DMS53 treated with DMSO at 0.1 percent for 48 hours (cell line): ENCODE data around the gene GSTM4.

Experiments
- DNase-seq: peaks from one replicate; lab custom pipeline; 2025; ENCODE audit not compliant: unreplicated experiment; lab: John Stamatoyannopoulos, UW

GSTM4 gene

GRCh38 chr1:109655615-109656519 lies at the start of gene GSTM4:
GSTM4 (plus strand) TSS chr1:109656099; CDS start chr1:109656390, 291 bp downstream.
- DNase-seq = peak; percentile 48

- DNase-seq = no peak
These were observed 46.0 kb upstream of the GSTM4 start for GRCh38 chr1:109609881-109610280.

DNA sequence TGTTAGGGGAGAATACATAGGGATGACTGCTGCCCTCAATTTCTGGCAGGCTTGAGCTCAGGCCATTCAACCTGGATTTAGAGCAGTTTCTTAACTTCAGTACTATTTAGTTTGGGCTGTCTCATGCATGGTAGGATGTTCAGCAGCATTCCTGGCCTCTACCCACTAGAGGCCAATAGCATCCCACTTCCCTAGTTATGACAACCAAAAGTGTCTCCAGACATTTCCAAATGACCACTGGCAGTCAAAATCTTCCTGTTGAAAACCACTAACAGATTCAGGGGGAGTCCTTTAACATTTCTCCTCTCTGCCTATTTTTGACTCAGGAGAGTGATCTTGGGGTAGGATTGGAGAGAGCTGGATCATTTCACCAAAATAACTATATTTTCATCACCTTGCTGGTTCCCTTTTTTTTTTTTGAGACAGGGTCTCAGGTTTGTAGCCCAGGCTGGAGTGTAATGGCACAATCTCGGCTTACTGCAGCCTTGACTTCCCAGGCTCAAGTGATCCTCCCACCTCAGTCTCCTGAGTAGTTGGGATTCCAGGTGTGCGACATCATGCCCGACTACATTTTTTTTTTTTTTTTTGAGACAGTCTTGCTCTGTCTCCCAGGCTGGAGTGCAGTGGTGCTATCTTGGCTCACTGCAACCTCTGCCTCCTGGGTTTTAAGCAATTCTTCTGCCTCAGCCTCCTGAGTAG lies 45.1 kb upstream of the GSTM4 start:
- no peak for DNase-seq

GRCh38 chr1:109611308-109611990 lies 44.5 kb upstream of the GSTM4 start:
- DNase-seq = no peak

GRCh38 chr1:109613361-109614147 lies 42.3 kb upstream of the GSTM4 start:
- no peak for DNase-seq

DNA sequence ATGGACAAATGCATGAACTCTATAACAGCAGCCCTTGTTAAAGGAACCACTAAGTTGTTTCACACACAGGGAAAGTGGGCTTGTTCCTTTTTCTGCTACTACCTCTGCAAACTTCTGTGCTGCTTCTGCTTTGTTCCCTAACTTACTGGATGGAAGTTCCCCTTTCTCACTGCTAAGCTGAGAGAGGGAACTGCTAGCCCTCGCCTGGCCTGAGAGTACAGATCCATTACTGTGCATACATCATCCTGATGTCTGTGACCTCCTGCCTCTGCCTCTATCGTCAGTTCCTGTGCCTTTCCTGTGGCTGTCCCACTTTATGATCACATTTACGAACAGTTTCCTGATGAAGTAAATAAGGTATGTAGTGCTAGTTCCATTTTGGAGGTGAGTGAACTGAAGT lies 40.0 kb upstream of the GSTM4 start:
- no peak for DNase-seq

DNA sequence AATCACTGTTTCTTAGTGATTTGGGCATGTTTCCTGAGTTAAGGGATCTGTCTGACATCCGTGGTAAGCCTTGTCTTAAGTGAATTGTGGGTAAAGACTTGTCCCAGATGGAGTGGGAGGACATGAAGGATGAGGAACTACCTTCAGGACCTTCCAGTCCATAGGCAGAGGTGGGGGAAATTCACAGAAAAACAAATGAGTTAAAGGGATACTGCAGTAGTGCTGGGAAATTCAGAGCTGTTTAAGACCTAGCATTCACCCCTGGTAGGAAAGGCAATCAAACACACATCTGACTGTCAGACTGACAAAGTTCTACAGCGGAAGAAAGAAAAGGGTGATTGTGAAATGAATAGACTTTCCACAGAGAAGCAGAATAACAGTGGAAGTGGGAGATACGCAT lies 39.5 kb upstream of the GSTM4 start:
- DNase-seq = no peak

DNA sequence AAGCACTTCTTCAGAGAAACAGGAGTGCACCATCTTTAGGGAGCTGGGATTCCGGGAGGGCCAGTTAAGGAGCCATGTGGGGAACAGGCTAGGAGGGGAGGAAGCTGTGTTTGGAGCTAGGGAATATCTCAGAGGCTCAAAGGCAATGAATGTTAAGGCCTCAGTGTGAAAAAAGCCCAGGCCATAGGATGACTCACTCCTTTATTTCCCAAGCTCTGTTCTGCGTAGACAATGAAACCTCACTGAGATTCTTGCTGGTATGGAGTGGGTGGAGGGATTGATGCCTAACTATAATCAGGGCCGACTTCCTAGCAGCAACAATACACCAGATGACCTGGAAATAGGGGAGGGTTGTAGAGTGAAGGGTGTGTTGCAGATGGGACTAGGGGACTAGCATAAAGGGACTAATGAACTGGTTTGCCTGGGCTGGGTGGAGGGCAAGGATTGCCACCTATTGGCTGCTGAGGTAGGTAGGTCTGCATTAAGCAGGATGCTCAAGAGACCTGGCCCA lies 38.6 kb upstream of the GSTM4 start:
- peak; percentile 20 for DNase-seq

DNA sequence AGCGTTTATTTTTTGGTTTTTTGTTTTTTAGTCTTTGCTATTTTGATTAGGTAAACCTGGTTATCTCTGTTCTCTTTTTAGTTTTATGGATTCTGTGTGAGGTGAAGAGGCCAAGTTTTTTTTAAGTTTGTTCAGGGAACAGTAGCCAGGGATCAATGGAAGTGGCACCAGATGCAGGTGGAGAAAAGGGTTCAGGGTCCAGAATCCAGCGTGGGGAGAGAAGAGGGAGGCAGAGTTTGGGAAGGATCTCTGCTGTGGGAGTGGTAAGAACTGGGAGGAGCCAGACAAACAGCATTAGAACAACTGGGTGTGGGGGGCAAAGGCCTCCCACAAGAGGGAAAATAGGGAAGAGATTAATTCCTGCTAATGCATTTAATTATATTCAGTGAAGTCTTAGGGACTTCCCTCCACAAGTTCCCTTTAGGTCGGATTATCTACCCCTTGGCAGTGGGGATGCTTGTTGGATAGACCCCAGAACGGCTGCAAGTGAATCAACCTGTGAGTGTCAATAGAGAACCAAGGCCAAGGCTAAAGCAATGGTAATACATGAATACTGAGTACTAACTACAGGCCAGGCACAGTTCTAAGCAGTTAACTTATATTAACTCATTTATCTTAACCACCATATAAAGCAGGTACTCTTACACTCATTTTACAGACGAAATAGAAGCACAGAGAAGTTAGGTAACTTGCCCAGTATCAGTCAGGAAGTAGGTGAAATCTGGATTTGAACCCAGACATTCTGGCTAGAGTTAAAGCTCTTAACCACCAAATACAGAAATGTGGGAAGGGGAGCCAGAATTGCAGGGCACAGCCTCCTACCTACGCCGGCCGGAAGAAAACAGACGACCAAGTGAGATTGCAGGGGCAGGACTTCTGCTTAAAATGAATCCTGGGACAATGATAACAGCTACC lies 37.0 kb upstream of the GSTM4 start:
- no peak for DNase-seq

GRCh38 chr1:109619576-109620400 lies 36.1 kb upstream of the GSTM4 start, which contains the start of the genes AMPD2 and GNAT2:
AMPD2 (plus strand) TSS chr1:109619837; CDS start chr1:109621176, 1,339 bp downstream.
GNAT2 (minus strand) TSS chr1:109619616; CDS start chr1:109612870, 6,746 bp downstream.
- DNase-seq = peak; percentile 45

GRCh38 chr1:109620401-109620791 lies 35.5 kb upstream of the GSTM4 start:
- peak; percentile 40 for DNase-seq

DNA sequence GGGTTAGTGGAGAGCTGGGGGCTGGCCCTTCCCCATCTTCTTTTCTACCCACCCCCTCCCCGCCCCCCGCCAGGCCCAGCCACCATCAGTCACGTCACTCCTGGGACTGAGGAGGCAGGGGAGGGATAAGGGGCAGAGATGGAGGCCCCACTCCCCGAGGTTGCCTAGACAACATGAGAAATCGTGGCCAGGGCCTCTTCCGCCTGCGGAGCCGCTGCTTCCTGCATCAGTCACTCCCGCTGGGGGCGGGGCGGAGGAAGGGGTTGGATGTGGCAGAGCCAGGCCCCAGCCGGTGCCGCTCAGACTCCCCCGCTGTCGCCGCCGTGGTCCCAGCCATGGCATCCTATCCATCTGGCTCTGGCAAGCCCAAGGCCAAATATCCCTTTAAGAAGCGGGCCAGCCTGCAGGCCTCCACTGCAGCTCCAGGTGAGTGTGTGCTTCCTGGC lies 35.0 kb upstream of the GSTM4 start:
- DNase-seq = peak; percentile 81

DNA sequence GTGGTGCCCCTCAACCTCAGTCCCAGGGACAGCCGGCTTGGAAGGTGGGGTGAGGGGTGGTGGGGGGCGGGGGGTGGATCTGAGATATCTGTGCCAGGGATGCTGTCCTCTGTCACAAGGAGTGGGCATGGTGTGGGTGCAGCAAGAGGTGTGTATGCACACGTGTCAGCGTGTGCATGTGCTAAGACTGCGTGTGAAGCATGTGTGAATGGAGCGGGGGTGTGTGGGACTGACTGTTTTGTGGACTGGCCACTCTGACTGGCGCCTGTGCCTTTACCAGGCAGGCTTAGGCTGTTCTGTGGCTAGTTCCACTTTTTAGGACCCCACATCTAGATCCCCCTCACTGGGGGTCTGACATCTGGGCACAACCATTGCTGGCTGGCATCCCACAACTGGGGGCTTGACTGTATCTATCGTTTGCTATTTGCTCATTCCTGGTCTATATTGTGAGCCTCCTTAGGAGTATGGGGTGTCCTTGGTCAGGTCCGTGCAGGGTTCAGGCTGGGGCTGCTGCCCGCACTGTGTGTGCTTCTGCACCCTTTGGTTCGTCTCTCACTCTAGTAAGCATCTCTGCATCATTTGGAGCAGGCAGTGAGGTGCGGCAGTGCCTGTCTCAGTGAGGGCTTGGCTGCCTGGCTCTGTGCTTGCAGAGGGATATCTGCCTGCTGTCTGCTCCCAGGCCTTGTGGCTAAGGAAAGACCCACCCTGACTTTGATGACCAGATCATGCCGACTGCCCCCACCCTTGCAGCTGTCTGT lies 34.3 kb upstream of the GSTM4 start:
- DNase-seq = no peak

DNA sequence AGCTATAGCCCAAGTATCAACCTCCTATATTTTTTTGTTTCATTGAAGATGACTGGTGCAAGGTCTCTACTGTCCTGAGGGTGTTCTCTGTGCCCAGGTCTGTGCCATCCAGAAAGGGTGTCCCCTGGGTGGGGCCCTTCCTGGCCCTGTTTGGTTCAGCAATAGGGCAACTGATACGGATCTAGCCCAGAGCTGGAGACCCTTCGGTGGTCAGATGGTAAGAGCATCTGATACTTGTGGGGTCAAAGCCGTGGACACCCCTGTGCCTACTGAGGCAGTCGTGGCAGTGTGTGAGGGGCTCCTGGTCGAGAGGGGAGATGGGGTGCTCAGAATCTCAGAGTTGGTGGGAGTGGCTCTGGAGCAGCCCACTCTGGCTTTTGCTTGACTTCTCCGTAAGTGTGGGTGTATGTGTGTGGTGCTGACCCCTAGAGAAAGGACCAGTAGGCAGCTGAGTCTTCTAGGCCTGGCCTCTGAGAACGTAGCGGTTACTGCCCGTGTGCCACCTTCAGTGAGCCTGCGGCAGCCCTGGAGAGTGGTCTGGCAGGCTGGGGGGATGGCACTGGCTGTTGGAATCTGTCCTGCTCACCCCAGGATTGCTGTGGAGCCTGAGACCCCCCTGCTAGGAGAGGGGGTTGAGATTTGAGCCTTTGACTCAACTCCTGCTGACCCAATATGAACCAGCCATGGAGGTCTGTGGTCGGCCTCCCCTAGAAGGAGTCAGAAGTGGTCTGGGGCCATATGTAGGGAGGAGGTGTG lies 33.6 kb upstream of the GSTM4 start:
- DNase-seq = no peak

GRCh38 chr1:109622895-109623294 lies 33.0 kb upstream of the GSTM4 start:
- no peak for DNase-seq

- no peak for DNase-seq
These were observed 32.2 kb upstream of the GSTM4 start for GRCh38 chr1:109623601-109624161.
